Skin epidermis (tissue), 12 donors: ENCODE data around the gene SLC12A3.
A peak's percentile ranks its signal among the peaks of the same experiment; 100 is the strongest.
"Not testable (repeated sequence)": the region's sequence is repeated elsewhere in the genome, so short reads cannot be mapped to it uniquely, and the experiment has no call there.

Experiments used
- H3K27ac ChIP-seq, 21 experiments: fragments of 200-600 bp; sonication (generic) in 11 of 21; one replicate each; pipeline ENCODE4 v1.5.0; 2020; ENCODE audit warnings: mild to moderate bottlenecking in 3 of 21, inconsistent platforms in 2 of 21, moderate library complexity in 2 of 21
- H3K4me3 ChIP-seq, 7 experiments: fragments of 200-600 bp; sonication (generic) in 2 of 7; one replicate each; pipeline ENCODE4 v1.5.0; 2020; ENCODE audit warnings: inconsistent platforms in 2 of 7, mild to moderate bottlenecking in 2 of 7, moderate library complexity in 1 of 7

The SLC12A3 gene

GRCh38 chr16:56865394-56866062 lies 521 bp downstream of the SLC12A3 start:
- Histone ChIP-seq H3K27ac (no peak overlapping the region), H3K4me3 (no peak overlapping the region)

GRCh38 chr16:56866955-56867830 lies 2.2 kb downstream of the SLC12A3 start:
- no peak overlapping the region for H3K4me3 ChIP-seq
- no peak overlapping the region for H3K27ac ChIP-seq

GRCh38 chr16:56868175-56868574 lies 3.2 kb downstream of the SLC12A3 start:
- Histone ChIP-seq H3K4me3 (no peak overlapping the region), H3K27ac (no peak overlapping the region)

GRCh38 chr16:56868766-56869165 lies 3.8 kb downstream of the SLC12A3 start:
- not testable (repeated sequence) for H3K4me3 ChIP-seq, H3K27ac ChIP-seq

GRCh38 chr16:56869513-56870275 lies 4.7 kb downstream of the SLC12A3 start:
- H3K27ac ChIP-seq: no peak overlapping the region
- no peak overlapping the region for H3K4me3 ChIP-seq

GRCh38 chr16:56870276-56870888 lies 5.4 kb downstream of the SLC12A3 start:
- Histone ChIP-seq H3K27ac (no peak overlapping the region), H3K4me3 (no peak overlapping the region)

- no peak overlapping the region for H3K4me3 ChIP-seq
- H3K27ac ChIP-seq: no peak overlapping the region
These were observed 6.2 kb downstream of the SLC12A3 start for GRCh38 chr16:56871172-56871593.

- peak overlapping the region in 2 of 21 experiments; percentile 23 to 29 for H3K27ac ChIP-seq
- no peak overlapping the region for H3K4me3 ChIP-seq
These were observed 7.9 kb downstream of the SLC12A3 start for GRCh38 chr16:56872863-56873391.

- Histone ChIP-seq H3K27ac (no peak overlapping the region), H3K4me3 (no peak overlapping the region)
These were observed 9.8 kb downstream of the SLC12A3 start for GRCh38 chr16:56874800-56875199.

GRCh38 chr16:56876048-56876447 lies 11.0 kb downstream of the SLC12A3 start:
- Histone ChIP-seq H3K4me3 (no peak overlapping the region), H3K27ac (no peak overlapping the region)

GRCh38 chr16:56877486-56878182 lies 12.6 kb downstream of the SLC12A3 start:
- H3K4me3 ChIP-seq: no peak overlapping the region
- H3K27ac ChIP-seq: no peak overlapping the region

- no peak overlapping the region for H3K27ac ChIP-seq
- no peak overlapping the region for H3K4me3 ChIP-seq
These were observed 13.4 kb downstream of the SLC12A3 start for GRCh38 chr16:56878282-56878854.

GRCh38 chr16:56879276-56879675 lies 14.3 kb downstream of the SLC12A3 start:
- H3K27ac ChIP-seq: no peak overlapping the region

GRCh38 chr16:56880176-56880575 lies 15.2 kb downstream of the SLC12A3 start:
- Histone ChIP-seq H3K27ac (no peak overlapping the region), H3K4me3 (no peak overlapping the region)

More at GRCh38 chr16:56879276-56879675, 14.3 kb downstream of the SLC12A3 start:
- H3K4me3 ChIP-seq: no peak overlapping the region

- H3K4me3 ChIP-seq: no peak overlapping the region
These were observed 15.7 kb downstream of the SLC12A3 start for GRCh38 chr16:56880685-56881084.

GRCh38 chr16:56882077-56882800 lies 17.2 kb downstream of the SLC12A3 start:
- H3K27ac ChIP-seq: no peak overlapping the region
- H3K4me3 ChIP-seq: no peak overlapping the region

More at GRCh38 chr16:56880685-56881084, 15.7 kb downstream of the SLC12A3 start:
- H3K27ac ChIP-seq: no peak overlapping the region

GRCh38 chr16:56883586-56883985 lies 18.6 kb downstream of the SLC12A3 start:
- no peak overlapping the region for H3K4me3 ChIP-seq
- H3K27ac ChIP-seq: no peak overlapping the region

- Histone ChIP-seq H3K4me3 (no peak overlapping the region), H3K27ac (no peak overlapping the region)
These were observed 19.1 kb downstream of the SLC12A3 start for GRCh38 chr16:56884026-56884582.
